Activated naive CD4-positive, alpha-beta T cell treated with anti-CD3 and anti-CD28 coated beads, Interleukin-2, amount 50 U/mL, for 72 hours (primary cell): Measurements from ENCODE around the gene CDCA7. TPM values are rescaled to one million over a fixed set of nuclear protein-coding genes. Genes with fewer than 3 reads are reported as not detected.
"Not testable (repeated sequence)": the region's sequence is repeated elsewhere in the genome, so short reads cannot be mapped to it uniquely, and the experiment has no call there.

Source experiments
- ATAC-seq, 2 donors: fragments of 150-1000 bp; cut with Tn5 transposase; 2 replicates each; pipeline ENCODE4 v1.10.0; 2021; ENCODE audit warnings: mild to moderate bottlenecking in 2 of 2, moderate library complexity in 2 of 2
- DNase-seq, 2 donors: peaks; one replicate each; pipeline ENCODE4 v3.0.0; 2021 to 2022; ENCODE audit warnings: low spot score in 2 of 2
- H3K27ac Mint-ChIP-seq, 2 donors: one replicate each; pipeline ENCODE4 v1.8.0; 2022; ENCODE audit warnings: mild to moderate bottlenecking in 2 of 2, mixed read lengths in 2 of 2
- H3K36me3 Mint-ChIP-seq, 2 donors: one replicate each; pipeline ENCODE4 v1.8.0; 2022; ENCODE audit warnings: mixed read lengths in 2 of 2
- H3K9me3 Mint-ChIP-seq, 2 donors: one replicate each; pipeline ENCODE4 v1.8.0; 2022; ENCODE audit warnings: mixed read lengths in 2 of 2
- total RNA-seq, 2 donors: library from RNA; stranded (reverse); gene quantifications; one replicate each; pipeline ENCODE4 v1.2.3, GENCODE V29; 2022

CDCA7 gene
- total RNA-seq, 2 donors from 2014 or later = 18.1 to 82.5 TPM

- no peak for ATAC-seq
- DNase-seq = no peak
- Mint-ChIP-seq H3K9me3 (peaks cover 0 to 9% of the 10 kb centered on the region in 2 donors), H3K27ac (peak overlapping the region in 1 of 2 donors; percentile 86), H3K36me3 (peaks cover 20 to 38% of the 10 kb centered on the region in 2 donors)
These were observed 1.1 kb upstream of the CDCA7 start for GRCh38 chr2:173353556-173353955.

GRCh38 chr2:173354073-173354581, 545 bp upstream of the CDCA7 start:
- no peak for DNase-seq
- ATAC-seq = peak; percentile 58 to 83
- H3K27ac Mint-ChIP-seq = peak overlapping the region; percentile 86 to 97
- peaks cover 20 to 44% of the 10 kb centered on the region in 2 donors for H3K36me3 Mint-ChIP-seq
- peaks cover 0 to 9% of the 10 kb centered on the region in 2 donors for H3K9me3 Mint-ChIP-seq

GRCh38 chr2:173355132-173355865, 627 bp downstream of the CDCA7 start:
- peak; percentile 35 to 58 for DNase-seq
- peak overlapping the region; percentile 65 to 86 for H3K27ac Mint-ChIP-seq
- peaks cover 25 to 55% of the 10 kb centered on the region in 2 donors for H3K36me3 Mint-ChIP-seq
- ATAC-seq = peak; percentile 37 to 68
- peaks cover 0 to 9% of the 10 kb centered on the region in 2 donors for H3K9me3 Mint-ChIP-seq

- peaks cover 0 to 5% of the 10 kb centered on the region in 2 donors for H3K9me3 Mint-ChIP-seq
- DNase-seq (no peak), ATAC-seq (no peak)
- peaks cover 30 to 61% of the 10 kb centered on the region in 2 donors for H3K36me3 Mint-ChIP-seq
- H3K27ac Mint-ChIP-seq = peak overlapping the region; percentile 65 to 86
These were observed 1.3 kb downstream of the CDCA7 start for GRCh38 chr2:173355866-173356508.

- ATAC-seq (no peak), DNase-seq (no peak)
- H3K9me3 Mint-ChIP-seq = no peaks in the 10 kb centered on the region
- H3K27ac Mint-ChIP-seq = no peak overlapping the region
- peaks cover 30 to 58% of the 10 kb centered on the region in 2 donors for H3K36me3 Mint-ChIP-seq
These were observed 2.7 kb downstream of the CDCA7 start for GRCh38 chr2:173357346-173357745.

DNA sequence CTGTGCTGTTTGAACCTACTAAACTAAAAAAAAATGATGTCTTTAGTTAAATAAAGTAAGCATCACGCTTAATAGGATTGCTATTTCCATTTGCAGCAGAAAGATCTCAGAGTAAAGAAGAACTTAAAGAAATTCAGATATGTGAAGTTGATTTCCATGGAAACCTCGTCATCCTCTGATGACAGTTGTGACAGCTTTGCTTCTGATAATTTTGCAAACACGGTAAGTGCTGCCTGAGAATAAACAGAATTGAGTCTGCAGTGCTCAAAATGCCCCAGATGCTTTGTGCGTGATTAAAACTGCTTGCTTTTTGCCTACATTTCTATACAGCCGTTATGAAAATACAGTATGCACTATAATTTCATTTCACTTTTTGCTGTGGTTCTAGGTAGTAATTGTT, 3.9 kb downstream of the CDCA7 start:
- no peak overlapping the region for H3K27ac Mint-ChIP-seq
- DNase-seq (no peak), ATAC-seq (no peak)
- peaks cover 28 to 61% of the 10 kb centered on the region in 2 donors for H3K36me3 Mint-ChIP-seq
- no peaks in the 10 kb centered on the region for H3K9me3 Mint-ChIP-seq

DNA sequence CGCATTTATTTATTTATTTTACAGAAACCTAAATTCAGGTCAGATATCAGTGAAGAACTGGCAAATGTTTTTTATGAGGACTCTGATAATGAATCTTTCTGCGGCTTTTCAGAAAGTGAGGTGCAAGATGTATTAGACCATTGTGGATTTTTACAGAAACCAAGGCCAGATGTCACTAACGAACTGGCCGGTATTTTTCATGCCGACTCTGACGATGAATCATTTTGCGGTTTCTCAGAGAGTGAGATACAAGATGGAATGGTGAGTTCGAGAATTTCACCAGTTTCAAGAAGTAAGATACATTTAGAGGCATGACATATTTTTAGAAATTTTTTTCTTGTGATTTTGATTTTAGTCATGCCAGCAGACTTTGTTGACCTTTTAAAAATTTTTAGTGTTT, 4.6 kb downstream of the CDCA7 start:
- H3K36me3 Mint-ChIP-seq = peaks cover 25 to 64% of the 10 kb centered on the region in 2 donors
- H3K27ac Mint-ChIP-seq = no peak overlapping the region
- DNase-seq (no peak), ATAC-seq (no peak)
- H3K9me3 Mint-ChIP-seq = no peaks in the 10 kb centered on the region

DNA sequence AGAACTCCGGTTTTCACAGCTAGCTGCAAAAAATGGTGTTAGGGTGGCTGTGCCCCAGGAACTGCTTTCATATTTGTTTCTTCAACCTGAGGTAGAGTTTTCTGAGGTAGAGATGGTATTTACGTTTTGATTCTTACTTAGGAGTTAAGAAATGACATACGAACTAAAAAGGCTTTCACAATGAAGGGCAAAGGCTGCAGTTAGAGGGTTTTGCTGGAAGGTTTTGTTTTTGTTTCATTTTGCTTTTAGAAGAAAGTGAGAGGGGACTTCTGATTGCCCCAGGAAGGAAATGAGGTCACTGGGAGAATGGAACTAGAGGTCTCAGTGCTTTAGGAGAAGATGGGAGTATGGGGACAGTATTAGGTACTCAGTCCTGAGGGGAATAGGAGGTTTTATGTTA, 15.5 kb downstream of the CDCA7 start:
- peak overlapping the region; percentile 62 to 63 for H3K27ac Mint-ChIP-seq
- peaks cover 15 to 60% of the 10 kb centered on the region in 2 donors for H3K36me3 Mint-ChIP-seq
- DNase-seq = no peak
- H3K9me3 Mint-ChIP-seq = no peaks in the 10 kb centered on the region
- peak; percentile 36 to 55 for ATAC-seq

DNA sequence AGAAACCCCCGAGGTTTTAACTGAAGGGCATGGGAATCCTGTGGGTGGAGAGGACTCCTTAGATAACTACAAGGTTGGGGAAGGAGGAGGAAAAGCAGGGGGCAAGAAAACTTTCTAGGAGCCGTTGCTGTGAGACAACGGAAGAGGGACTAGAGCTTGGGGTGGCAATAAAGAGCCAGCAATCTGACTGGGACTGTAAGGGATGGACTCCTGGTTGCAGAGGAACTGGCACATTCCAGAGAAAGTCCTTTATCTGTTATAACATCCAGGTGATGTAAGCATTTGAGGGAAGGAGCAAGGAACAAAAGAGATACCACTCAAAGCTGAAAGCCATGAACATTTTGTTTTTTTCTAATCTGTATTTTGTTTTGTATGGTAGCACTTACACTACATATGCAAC, 16.4 kb downstream of the CDCA7 start:
- Mint-ChIP-seq H3K9me3 (no peaks in the 10 kb centered on the region), H3K27ac (peak overlapping the region; percentile 62 to 63), H3K36me3 (peaks cover 12 to 53% of the 10 kb centered on the region in 2 donors)
- ATAC-seq (no peak), DNase-seq (no peak)

DNA sequence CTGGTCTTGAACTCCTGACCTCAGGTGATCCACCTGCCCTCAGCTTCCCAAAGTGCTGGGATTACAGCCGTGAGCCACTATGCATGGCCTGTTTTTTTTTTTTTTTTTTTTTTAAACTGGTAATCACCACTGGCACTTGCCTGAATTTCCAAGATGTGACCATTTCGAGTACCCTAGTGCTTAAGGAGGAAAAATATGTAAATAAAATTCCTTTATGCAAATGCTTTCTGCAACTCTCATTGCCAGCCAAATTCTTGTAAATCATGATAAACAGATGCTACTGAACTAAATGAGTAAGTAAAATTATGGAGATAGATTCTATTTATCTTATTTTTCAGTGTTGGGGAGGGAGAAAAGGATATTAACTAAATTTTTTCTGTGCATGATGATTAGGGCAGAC, 18.6 kb downstream of the CDCA7 start:
- Mint-ChIP-seq H3K36me3 (peaks cover 0 to 33% of the 10 kb centered on the region in 2 donors), H3K9me3 (no peaks in the 10 kb centered on the region), H3K27ac (no peak overlapping the region)
- no peak for ATAC-seq
- no peak for DNase-seq

DNA sequence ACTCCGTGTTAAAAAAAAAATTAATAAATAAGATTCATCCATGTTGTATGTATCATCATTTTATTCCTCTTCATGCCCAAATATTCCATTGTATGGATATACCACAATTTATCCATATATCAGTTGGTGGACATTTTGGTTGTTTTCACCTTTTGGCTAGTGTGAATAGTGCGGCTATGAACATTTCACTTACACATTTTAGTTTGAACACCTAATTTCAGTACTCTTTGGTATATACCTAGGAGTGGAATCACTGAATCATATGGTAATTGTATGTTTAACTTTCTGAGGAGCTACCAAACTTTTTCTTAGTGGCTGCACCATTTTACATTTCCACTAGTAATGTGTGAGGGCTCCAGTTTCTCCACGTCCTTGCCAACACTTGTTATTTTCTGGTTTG, 20.0 kb downstream of the CDCA7 start:
- no peaks in the 10 kb centered on the region for H3K9me3 Mint-ChIP-seq
- DNase-seq (no peak), ATAC-seq (peak; percentile 36 to 86)
- H3K36me3 Mint-ChIP-seq = peaks cover 0 to 23% of the 10 kb centered on the region in 2 donors
- no peak overlapping the region for H3K27ac Mint-ChIP-seq

- not testable (repeated sequence) for DNase-seq, H3K27ac Mint-ChIP-seq, H3K9me3 Mint-ChIP-seq, ATAC-seq
- H3K36me3 Mint-ChIP-seq = peaks cover 4 to 15% of the 10 kb centered on the region in 2 donors
These were observed 30.9 kb downstream of the CDCA7 start for GRCh38 chr2:173385534-173385933.

GRCh38 chr2:173386021-173386737, 31.5 kb downstream of the CDCA7 start:
- DNase-seq (no peak), ATAC-seq (no peak)
- Mint-ChIP-seq H3K36me3 (peaks cover 4 to 11% of the 10 kb centered on the region in 2 donors), H3K9me3 (no peaks in the 10 kb centered on the region), H3K27ac (no peak overlapping the region)

DNA sequence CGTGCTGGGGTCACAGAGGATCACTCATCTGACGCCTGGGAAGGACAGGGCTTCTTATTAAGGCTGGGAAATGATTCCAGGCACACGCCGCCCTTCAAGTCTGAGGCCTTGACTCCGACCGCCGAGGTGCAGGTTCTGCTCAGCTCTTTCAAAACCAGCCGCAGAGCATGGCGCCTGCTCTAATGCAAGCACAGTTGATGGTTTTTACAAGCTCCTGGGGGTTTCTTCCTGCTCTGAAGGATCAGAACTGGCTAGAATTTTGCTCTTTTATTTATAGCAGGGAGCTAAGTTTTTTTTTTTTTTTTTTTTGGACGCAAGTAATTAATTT, 32.0 kb downstream of the CDCA7 start:
- ATAC-seq = no peak

DNA sequence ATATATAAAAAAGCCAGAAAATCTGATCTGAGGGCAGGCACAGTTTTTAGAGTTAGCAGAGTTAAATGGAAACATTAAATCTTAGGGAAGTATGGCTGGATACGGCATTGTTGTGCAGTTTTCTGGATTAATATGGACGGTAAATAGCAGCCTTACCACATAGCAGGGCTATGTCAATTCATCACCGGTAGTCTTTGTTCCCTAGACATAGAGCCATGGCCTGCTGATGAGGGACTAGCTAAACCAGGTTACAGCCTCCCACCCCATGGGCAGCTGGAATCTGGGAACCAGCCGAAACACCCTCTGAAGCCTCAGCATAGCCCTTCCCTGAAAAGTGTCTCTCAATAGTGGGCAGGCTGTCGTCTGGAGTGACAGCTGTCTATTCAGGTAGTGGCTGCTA, 32.4 kb downstream of the CDCA7 start:
- no peak for ATAC-seq
- Mint-ChIP-seq H3K9me3 (no peaks in the 10 kb centered on the region), H3K36me3 (peaks cover 4 to 11% of the 10 kb centered on the region in 2 donors), H3K27ac (no peak overlapping the region)
- DNase-seq = no peak

More for the DNA sequence above, 32.0 kb downstream of the CDCA7 start:
- Mint-ChIP-seq H3K27ac (no peak overlapping the region), H3K36me3 (peaks cover 4 to 11% of the 10 kb centered on the region in 2 donors), H3K9me3 (no peaks in the 10 kb centered on the region)
- DNase-seq = no peak

DNA sequence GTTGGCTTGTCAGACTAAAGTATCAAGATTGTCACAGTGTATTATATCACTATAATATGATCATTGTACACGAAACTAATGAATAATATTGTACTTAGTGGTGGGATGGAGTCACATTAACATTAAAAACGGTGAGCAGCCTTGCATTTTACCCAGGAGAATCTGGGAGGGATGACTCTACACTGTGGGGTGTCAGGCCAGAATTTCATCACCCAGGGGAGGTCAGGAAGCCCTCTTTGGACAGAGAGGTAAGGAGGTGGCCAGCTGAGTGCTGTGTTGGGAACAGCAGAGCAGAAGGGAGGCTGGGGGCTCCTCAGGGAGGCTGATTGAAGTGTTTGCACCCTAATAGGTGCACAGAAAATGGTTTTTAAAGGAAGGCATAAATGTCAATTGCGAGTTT, 33.0 kb downstream of the CDCA7 start:
- no peak for ATAC-seq
- Mint-ChIP-seq H3K9me3 (no peaks in the 10 kb centered on the region), H3K36me3 (peaks cover 4 to 8% of the 10 kb centered on the region in 2 donors), H3K27ac (no peak overlapping the region)
- no peak for DNase-seq

- no peak for ATAC-seq
- no peak overlapping the region for H3K27ac Mint-ChIP-seq
- no peaks in the 10 kb centered on the region for H3K9me3 Mint-ChIP-seq
- no peak for DNase-seq
- H3K36me3 Mint-ChIP-seq = peaks cover 0 to 4% of the 10 kb centered on the region in 2 donors
These were observed 34.1 kb downstream of the CDCA7 start for GRCh38 chr2:173388795-173389194.
